Neural cell (in vitro differentiated cells): ENCODE measurements around the gene VGF. TPM values are rescaled to one million over a fixed set of nuclear protein-coding genes. Genes with fewer than 3 reads are reported as not detected.
A peak's percentile ranks its signal among the peaks of the same experiment; 100 is the strongest.

ENCODE experiments used
- H2AFZ ChIP-seq: fragments of 200-600, 300-800 bp; sonication (generic), shearing (Covaris generic); 2 replicates; pipeline ENCODE4 v1.6.0; 2014; ENCODE audit warnings: low read depth, mild to moderate bottlenecking, antibody characterized with exemption, low read length, moderate library complexity
- H3F3A ChIP-seq: fragments of 200-600 bp; shearing (Covaris generic); 2 replicates; pipeline ENCODE4 v1.6.1; 2016; ENCODE audit warnings: mild to moderate bottlenecking, moderate library complexity, mixed read lengths, antibody characterized with exemption, low read length; ENCODE audit not compliant: insufficient read depth, poor library complexity, severe bottlenecking
- H3K27ac ChIP-seq: fragments of 200-600, 300-800 bp; sonication (generic), shearing (Covaris generic); 2 replicates; pipeline ENCODE4 v1.5.1; 2014; ENCODE audit warnings: mild to moderate bottlenecking, low read length, moderate library complexity
- H3K27me3 ChIP-seq: fragments of 300-800, 200-600 bp; sonication (generic), shearing (Covaris generic); 2 replicates; pipeline ENCODE4 v1.6.0; 2014; ENCODE audit warnings: mild to moderate bottlenecking, low read depth, low read length, moderate library complexity; ENCODE audit not compliant: insufficient read depth
- H3K36me3 ChIP-seq: fragments of 300-800, 200-600 bp; sonication (generic), shearing (Covaris generic); 2 replicates; pipeline ENCODE4 v1.5.1; 2014; ENCODE audit warnings: mild to moderate bottlenecking, antibody characterized with exemption, low read length, moderate library complexity; ENCODE audit not compliant: insufficient read depth
- H3K4me2 ChIP-seq: fragments of 300-800, 200-600 bp; sonication (generic), shearing (Covaris generic); 2 replicates; pipeline ENCODE4 v1.6.0; 2014; ENCODE audit warnings: mild to moderate bottlenecking, low read length
- H3K4me3 ChIP-seq: fragments of 300-800, 200-600 bp; sonication (generic), shearing (Covaris generic); 2 replicates; pipeline ENCODE4 v1.5.1; 2014; ENCODE audit warnings: mild to moderate bottlenecking, low read length, moderate library complexity
- H3K79me2 ChIP-seq: fragments of 200-600 bp; shearing (Covaris generic); replicated peaks from 2 replicates; pipeline ENCODE4 v1.6.0; 2014; ENCODE audit warnings: mild to moderate bottlenecking, low read length, moderate library complexity; ENCODE audit not compliant: insufficient read depth
- H3K9ac ChIP-seq: fragments of 300-800, 200-600 bp; sonication (generic), shearing (Covaris generic); 2 replicates; pipeline ENCODE4 v1.6.1; 2016; ENCODE audit warnings: mild to moderate bottlenecking, low read length, mixed read lengths
- H3K9me2 ChIP-seq: fragments of 200-600 bp; shearing (Covaris generic); 2 replicates; pipeline ENCODE4 v1.6.1; 2016; ENCODE audit warnings: mild to moderate bottlenecking, low read length, mixed read lengths; ENCODE audit not compliant: insufficient read depth
- H3K9me3 ChIP-seq: fragments of 200-600, 300-800 bp; sonication (generic), shearing (Covaris generic); 2 replicates; pipeline ENCODE4 v1.6.1; 2016; ENCODE audit warnings: mild to moderate bottlenecking, mixed run types, low read length, moderate library complexity, mixed read lengths
- H4K20me1 ChIP-seq: fragments of 200-600 bp; shearing (Covaris generic); 2 replicates; pipeline ENCODE4 v1.6.1; 2016; ENCODE audit warnings: mild to moderate bottlenecking, mixed run types; ENCODE audit not compliant: insufficient read depth
- CTCF ChIP-seq: fragments of 450-650 bp; IDR thresholded peaks from 2 replicates; pipeline ENCODE4 v1.5.1; 2014; ENCODE audit warnings: antibody characterized with exemption, mild to moderate bottlenecking, moderate library complexity; ENCODE audit not compliant: poor library complexity, severe bottlenecking
- EP300 ChIP-seq: fragments of 450-650 bp; conservative IDR thresholded peaks from 2 replicates; pipeline ENCODE4 v1.6.1; 2014; ENCODE audit warnings: antibody characterized with exemption, mild to moderate bottlenecking, moderate library complexity; ENCODE audit not compliant: poor library complexity, severe bottlenecking
- EZH2 ChIP-seq: fragments of 200-600, 300-800 bp; shearing (Covaris generic), sonication (generic); IDR thresholded peaks from 2 replicates; pipeline ENCODE4 v1.6.1; 2014; ENCODE audit warnings: antibody characterized with exemption, low read length, borderline replicate concordance, mild to moderate bottlenecking; ENCODE audit not compliant: insufficient read depth, poor library complexity, severe bottlenecking
- MXI1 ChIP-seq: fragments of 450-650 bp; conservative IDR thresholded peaks from 2 replicates; pipeline ENCODE4 v1.6.1; 2014; ENCODE audit warnings: antibody characterized with exemption, mild to moderate bottlenecking; ENCODE audit not compliant: poor library complexity, severe bottlenecking
- POLR2AphosphoS5 ChIP-seq: IDR thresholded peaks from 2 replicates; pipeline ENCODE4 v1.6.1; 2012
- RAD21 ChIP-seq: fragments of 450-650 bp; conservative IDR thresholded peaks from 2 replicates; pipeline ENCODE4 v1.6.1; 2014; ENCODE audit warnings: antibody characterized with exemption, mild to moderate bottlenecking, moderate library complexity
- REST ChIP-seq: IDR thresholded peaks from 2 replicates; pipeline ENCODE4 v1.6.1; 2012; ENCODE audit warnings: borderline replicate concordance
- SMC3 ChIP-seq: fragments of 450-650 bp; conservative IDR thresholded peaks from 2 replicates; pipeline ENCODE4 v1.6.1; 2014; ENCODE audit warnings: antibody characterized with exemption, mild to moderate bottlenecking, moderate library complexity; ENCODE audit not compliant: poor library complexity
- TAF1 ChIP-seq: IDR thresholded peaks from 2 replicates; pipeline ENCODE4 v1.6.1; 2012; ENCODE audit warnings: low read depth
- polyA plus RNA-seq: library from polyadenylated mRNA; depleted of rRNA; stranded (reverse); fragments of >200 nt; gene quantifications from 2 replicates; pipeline ENCODE4 v1.2.3, GENCODE V29; 2014

VGF gene
- polyA plus RNA-seq, 1 donor from 2014 or later, result 39.3 TPM

- peak overlapping the region; percentile 94 for H3K9ac ChIP-seq
- H3K27me3 ChIP-seq, result peaks cover 5% of the 10 kb centered on the region
- H3K36me3 ChIP-seq, result no peaks in the 10 kb centered on the region
- H3K9me2 ChIP-seq, result no peaks in the 10 kb centered on the region
- H3K4me3 ChIP-seq, result peak overlapping the region; percentile 94
- H3K79me2 ChIP-seq, result no peaks in the 10 kb centered on the region
- no peaks in the 10 kb centered on the region for H3F3A ChIP-seq
- no peaks in the 10 kb centered on the region for H4K20me1 ChIP-seq
- no peaks in the 10 kb centered on the region for H3K9me3 ChIP-seq
- no peak overlapping the region for H3K27ac ChIP-seq
- no peak overlapping the region for H2AFZ ChIP-seq
- H3K4me2 ChIP-seq, result no peak overlapping the region
- TF ChIP-seq EP300, result no peak
- no peak for TF ChIP-seq POLR2AphosphoS5
- no peak for TF ChIP-seq SMC3
- TF ChIP-seq REST, result no peak
Measured at GRCh38 chr7:101161692-101162471, 3.5 kb downstream of the VGF start.

DNA sequence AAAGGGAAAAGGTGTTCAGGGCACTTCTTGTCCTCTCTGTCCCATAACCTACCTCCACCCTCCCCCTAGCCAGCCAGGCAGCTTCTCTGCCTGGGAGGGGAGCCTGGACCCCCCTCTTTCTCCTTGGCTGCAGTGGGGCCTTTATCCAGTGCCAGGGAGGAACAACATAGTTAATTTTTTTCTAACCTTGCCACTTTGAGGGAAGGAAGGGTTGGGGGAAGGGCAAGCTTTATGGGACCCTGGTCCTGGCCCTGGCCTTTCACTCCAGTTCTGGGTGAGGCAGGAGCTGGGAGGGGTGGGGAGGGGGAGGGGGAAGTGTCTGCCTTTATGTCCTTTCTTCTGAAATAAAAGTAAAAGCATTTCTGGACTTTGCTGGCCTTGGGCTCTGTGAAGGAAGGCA lies 4.5 kb downstream of the VGF start:
- no peak for TF ChIP-seq CTCF
- no peak for TF ChIP-seq RAD21
- no peak for TF ChIP-seq SMC3
- TF ChIP-seq EZH2, result no peak
- no peak for TF ChIP-seq MXI1
- no peak for TF ChIP-seq POLR2AphosphoS5
- no peak for TF ChIP-seq TAF1
- no peak for TF ChIP-seq REST
- no peak for TF ChIP-seq EP300

More for the DNA sequence above, 4.5 kb downstream of the VGF start:
- Histone ChIP-seq H3K9me3 (no peaks in the 10 kb centered on the region), H3K27me3 (peaks cover 5% of the 10 kb centered on the region), H3F3A (no peaks in the 10 kb centered on the region), H3K36me3 (no peaks in the 10 kb centered on the region), H2AFZ (no peak overlapping the region), H3K79me2 (no peaks in the 10 kb centered on the region), H3K4me2 (no peak overlapping the region), H4K20me1 (no peaks in the 10 kb centered on the region), H3K9me2 (no peaks in the 10 kb centered on the region), H3K9ac (no peak overlapping the region), H3K4me3 (no peak overlapping the region), H3K27ac (no peak overlapping the region)
